ENCODE data around the gene F8A3.
"Not testable (repeated sequence)": the region's sequence is repeated elsewhere in the genome, so short reads cannot be mapped to it uniquely, and the experiment has no call there.

- not testable (repeated sequence) for TF ChIP-seq CTCF (IDR thresholded peaks at IDR 0.05; ENCODE audit: low read depth, low read length, missing input control); YY1 (IDR thresholded peaks at IDR 0.05); MAX (IDR thresholded peaks at IDR 0.05); GABPA (IDR thresholded peaks at IDR 0.05 in 1 of 2, conservative IDR thresholded peaks at IDR 0.05 in 1 of 2); HNF4A (conservative IDR thresholded peaks at IDR 0.05); SP1 (IDR thresholded peaks at IDR 0.05); ATF3 (IDR thresholded peaks at IDR 0.05); EGR1 (IDR thresholded peaks at IDR 0.05; ENCODE audit: low read depth in 2 of 2); RXRA (IDR thresholded peaks at IDR 0.05); JUND (IDR thresholded peaks at IDR 0.05); ZBTB33 (IDR thresholded peaks at IDR 0.05); REST (IDR thresholded peaks at IDR 0.05); TAF1 (conservative IDR thresholded peaks at IDR 0.05)
Observed at GRCh38 chrX:155466269-155466938, 8.0 kb upstream of the F8A3 start.
